ENCODE measurements around the gene OGDH. TPM values are rescaled to one million over a fixed set of nuclear protein-coding genes. Genes with fewer than 3 reads are reported as not detected.

Gene OGDH
- total and polyA plus RNA-seq, 2 of the 13 experiments (the other 11 are each of a cell fraction or from before 2014, with no cell fraction given) = 17.4 to 25.4 TPM

- TF ChIP-seq ZNF687 (CRISPR knock-in tag; IDR thresholded peaks at IDR 0.05) (peak; percentile 44), ZFP37 (CRISPR knock-in tag; IDR thresholded peaks at IDR 0.05; ENCODE audit: borderline replicate concordance) (no peak), CBFB (CRISPR knock-in tag; IDR thresholded peaks at IDR 0.05) (no peak), SP1 (IDR thresholded peaks at IDR 0.05) (no peak), SP1 (CRISPR knock-in tag; IDR thresholded peaks at IDR 0.05) (no peak), ATF7-NPFF (CRISPR knock-in tag; IDR thresholded peaks at IDR 0.05; ENCODE audit: low read depth) (no peak), ZNF496 (CRISPR knock-in tag; IDR thresholded peaks at IDR 0.05; ENCODE audit: insufficient replicate concordance) (no peak), NONO (IDR thresholded peaks at IDR 0.05) (no peak), NONO (CRISPR knock-in tag; conservative IDR thresholded peaks at IDR 0.05) (no peak), ZFP1 (CRISPR knock-in tag; IDR thresholded peaks at IDR 0.05) (no peak), ZNF280B (CRISPR knock-in tag; IDR thresholded peaks at IDR 0.05; ENCODE audit: borderline replicate concordance) (0 out of 2 replicates have a peak, but pooled peaks have one; percentile 27), ZNF546 (CRISPR knock-in tag; conservative IDR thresholded peaks at IDR 0.05) (no peak), NRL (CRISPR knock-in tag; IDR thresholded peaks at IDR 0.05; ENCODE audit: borderline replicate concordance) (0 out of 2 replicates have a peak, but pooled peaks have one; percentile 24), HNF4A (CRISPR knock-in tag; IDR thresholded peaks at IDR 0.05) (peak; percentile 44)
- TF ChIP-seq, protein P1, sequence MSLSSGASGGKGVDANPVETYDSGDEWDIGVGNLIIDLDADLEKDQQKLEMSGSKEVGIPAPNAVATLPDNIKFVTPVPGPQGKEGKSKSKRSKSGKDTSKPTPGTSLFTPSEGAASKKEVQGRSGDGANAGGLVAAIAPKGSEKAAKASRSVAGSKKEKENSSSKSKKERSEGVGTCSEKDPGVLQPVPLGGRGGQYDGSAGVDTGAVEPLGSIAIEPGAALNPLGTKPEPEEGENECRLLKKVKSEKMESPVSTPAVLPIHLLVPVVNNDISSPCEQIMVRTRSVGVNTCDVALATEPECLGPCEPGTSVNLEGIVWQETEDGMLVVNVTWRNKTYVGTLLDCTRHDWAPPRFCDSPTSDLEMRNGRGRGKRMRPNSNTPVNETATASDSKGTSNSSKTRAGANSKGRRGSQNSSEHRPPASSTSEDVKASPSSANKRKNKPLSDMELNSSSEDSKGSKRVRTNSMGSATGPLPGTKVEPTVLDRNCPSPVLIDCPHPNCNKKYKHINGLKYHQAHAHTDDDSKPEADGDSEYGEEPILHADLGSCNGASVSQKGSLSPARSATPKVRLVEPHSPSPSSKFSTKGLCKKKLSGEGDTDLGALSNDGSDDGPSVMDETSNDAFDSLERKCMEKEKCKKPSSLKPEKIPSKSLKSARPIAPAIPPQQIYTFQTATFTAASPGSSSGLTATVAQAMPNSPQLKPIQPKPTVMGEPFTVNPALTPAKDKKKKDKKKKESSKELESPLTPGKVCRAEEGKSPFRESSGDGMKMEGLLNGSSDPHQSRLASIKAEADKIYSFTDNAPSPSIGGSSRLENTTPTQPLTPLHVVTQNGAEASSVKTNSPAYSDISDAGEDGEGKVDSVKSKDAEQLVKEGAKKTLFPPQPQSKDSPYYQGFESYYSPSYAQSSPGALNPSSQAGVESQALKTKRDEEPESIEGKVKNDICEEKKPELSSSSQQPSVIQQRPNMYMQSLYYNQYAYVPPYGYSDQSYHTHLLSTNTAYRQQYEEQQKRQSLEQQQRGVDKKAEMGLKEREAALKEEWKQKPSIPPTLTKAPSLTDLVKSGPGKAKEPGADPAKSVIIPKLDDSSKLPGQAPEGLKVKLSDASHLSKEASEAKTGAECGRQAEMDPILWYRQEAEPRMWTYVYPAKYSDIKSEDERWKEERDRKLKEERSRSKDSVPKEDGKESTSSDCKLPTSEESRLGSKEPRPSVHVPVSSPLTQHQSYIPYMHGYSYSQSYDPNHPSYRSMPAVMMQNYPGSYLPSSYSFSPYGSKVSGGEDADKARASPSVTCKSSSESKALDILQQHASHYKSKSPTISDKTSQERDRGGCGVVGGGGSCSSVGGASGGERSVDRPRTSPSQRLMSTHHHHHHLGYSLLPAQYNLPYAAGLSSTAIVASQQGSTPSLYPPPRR (CRISPR knock-in tag; IDR thresholded peaks at IDR 0.05; ENCODE audit: borderline replicate concordance) = no peak
- TF ChIP-seq, protein P2, sequence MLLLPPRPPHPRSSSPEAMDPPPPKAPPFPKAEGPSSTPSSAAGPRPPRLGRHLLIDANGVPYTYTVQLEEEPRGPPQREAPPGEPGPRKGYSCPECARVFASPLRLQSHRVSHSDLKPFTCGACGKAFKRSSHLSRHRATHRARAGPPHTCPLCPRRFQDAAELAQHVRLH (CRISPR knock-in tag; IDR thresholded peaks at IDR 0.05; ENCODE audit: borderline replicate concordance, low read depth) = no peak
Measured at GRCh38 chr7:44750921-44751571, 144.6 kb downstream of the OGDH start (continued).
